Hepatocyte (in vitro differentiated cells): ENCODE results near the gene MAPRE2.

ENCODE experiments used
- CTCF ChIP-seq: fragments of 200-600 bp; sonication (generic); IDR thresholded peaks from 2 replicates; pipeline ENCODE4 v1.5.1; 2016; ENCODE audit warnings: antibody characterized with exemption, mild to moderate bottlenecking; ENCODE audit not compliant: poor library complexity
- EZH2 ChIP-seq: fragments of 200-600 bp; sonication (generic); IDR thresholded peaks from 2 replicates; pipeline ENCODE4 v1.6.1; 2016; ENCODE audit warnings: antibody characterized with exemption, mild to moderate bottlenecking, borderline replicate concordance
- EZH2phosphoT487 ChIP-seq: fragments of 200-600 bp; sonication (generic); IDR thresholded peaks from one replicate; pipeline ENCODE4 v1.6.1; 2018; ENCODE audit warnings: antibody characterized with exemption, mild to moderate bottlenecking, low read depth, moderate library complexity; ENCODE audit not compliant: unreplicated experiment, severe bottlenecking

- no peak for TF ChIP-seq CTCF
- no peak for TF ChIP-seq EZH2
- no peak for TF ChIP-seq EZH2phosphoT487
These were observed 33.9 kb downstream of the MAPRE2 start for GRCh38 chr18:35075132-35075531.
